GM12878 (cell line): ENCODE measurements around the gene CFLAR. TPM values are rescaled to one million over a fixed set of nuclear protein-coding genes. Genes with fewer than 3 reads are reported as not detected.

ENCODE experiments used
- EGR1 ChIP-seq, 2 experiments: IDR thresholded peaks; 1 replicate in 1 of 2; 2 replicates in 1 of 2; pipeline ENCODE4 v1.6.1; 2011 to 2012; ENCODE audit warnings: low read depth in 2 of 2, low read length in 2 of 2, borderline replicate concordance in 1 of 2, mild to moderate bottlenecking in 1 of 2, moderate library complexity in 1 of 2
- IKZF2 ChIP-seq, 2 experiments: fragments of 450-650 bp; IDR thresholded peaks; 2 replicates each; pipeline ENCODE4 v1.6.1; 2017; ENCODE audit warnings: mild to moderate bottlenecking in 2 of 2, moderate library complexity in 2 of 2
- JUNB ChIP-seq: IDR thresholded peaks from 2 replicates; pipeline ENCODE4 v1.6.1; 2016; ENCODE audit warnings: antibody characterized with exemption, mild to moderate bottlenecking
- MEF2B ChIP-seq: fragments of 450-650 bp; IDR thresholded peaks from 2 replicates; pipeline ENCODE4 v1.6.1; 2018; ENCODE audit warnings: mild to moderate bottlenecking, moderate library complexity; ENCODE audit not compliant: partially characterized antibody, poor library complexity, severe bottlenecking
- NFXL1 ChIP-seq: fragments of 450-650 bp; IDR thresholded peaks from 2 replicates; pipeline ENCODE4 v1.6.1; 2017; ENCODE audit warnings: antibody characterized with exemption, mild to moderate bottlenecking, borderline replicate concordance
- NFYB ChIP-seq: IDR thresholded peaks from 2 replicates; pipeline ENCODE4 v1.6.1; 2011; ENCODE audit warnings: low read depth, mild to moderate bottlenecking, low read length, improper control_type of control experiment, moderate library complexity; ENCODE audit not compliant: insufficient read depth
- TCF12 ChIP-seq: IDR thresholded peaks from 2 replicates; pipeline ENCODE4 v1.6.1; 2011; ENCODE audit warnings: low read depth, mild to moderate bottlenecking, low read length
- TCF7 ChIP-seq: IDR thresholded peaks from 2 replicates; pipeline ENCODE4 v1.6.1; 2014; ENCODE audit warnings: antibody characterized with exemption, borderline replicate concordance
- ZNF207 ChIP-seq: fragments of 450-650 bp; IDR thresholded peaks from 2 replicates; pipeline ENCODE4 v1.6.1; 2014; ENCODE audit warnings: antibody characterized with exemption, mild to moderate bottlenecking, borderline replicate concordance
- ZNF24 ChIP-seq: fragments of 450-650 bp; IDR thresholded peaks from 2 replicates; pipeline ENCODE4 v1.6.1; 2017; ENCODE audit warnings: antibody characterized with exemption, mild to moderate bottlenecking
- ZSCAN29 ChIP-seq: fragments of 450-650 bp; IDR thresholded peaks from 2 replicates; pipeline ENCODE4 v1.6.1; 2017; ENCODE audit warnings: mild to moderate bottlenecking, moderate library complexity
- polyA plus RNA-seq, 11 experiments: library from polyadenylated mRNA; depleted of rRNA in 4 of 11; unstranded in 6 of 11; stranded (reverse) in 5 of 11; fragments of >200 nt; fragmentation: Nextera tagmentation in 4 of 11; fragmentation: Illumina TruSeq in 1 of 11; extraction: Ambion mirVana in 4 of 11; extraction: Trizol in 1 of 11; gene quantifications; 1 replicate in 1 of 11; 2 replicates in 10 of 11; pipeline versions ENCODE4 v1.2.1 to v1.2.3, GENCODE V29; 2011 to 2016; ENCODE audit warnings: inconsistent platforms in 2 of 11, missing spikeins in 2 of 11, low read depth in 1 of 11
- total RNA-seq, 4 experiments: library from RNA; depleted of rRNA in 3 of 4; stranded (reverse); fragments of >200 nt in 3 of 4; fragmentation: Illumina TruSeq in 1 of 4; extraction: Trizol in 1 of 4; gene quantifications; 2 replicates each; pipeline versions ENCODE4 v1.2.1 to v1.2.3, GENCODE V29; 2013 to 2021
- TF ChIP-seq, protein P1 (sequence below): IDR thresholded peaks from 2 replicates; pipeline ENCODE4 v1.6.1; 2012; ENCODE audit warnings: low read length, inconsistent platforms
- TF ChIP-seq, protein P2 (sequence below): fragments of 450-650 bp; IDR thresholded peaks from 2 replicates; pipeline ENCODE4 v1.6.1; 2016; ENCODE audit warnings: mild to moderate bottlenecking
- TF ChIP-seq, protein P3 (sequence below): fragments of 450-650 bp; IDR thresholded peaks from 2 replicates; pipeline ENCODE4 v1.6.1; 2016; ENCODE audit warnings: mild to moderate bottlenecking
- TF ChIP-seq, protein P4 (sequence below): fragments of 450-650 bp; IDR thresholded peaks from 2 replicates; pipeline ENCODE4 v1.6.1; 2017; ENCODE audit warnings: mild to moderate bottlenecking, low read depth, inconsistent platforms; ENCODE audit not compliant: poor library complexity, severe bottlenecking
- TF ChIP-seq, protein P5 (sequence below): fragments of 450-650 bp; IDR thresholded peaks from 2 replicates; pipeline ENCODE4 v1.6.1; 2014; ENCODE audit warnings: mild to moderate bottlenecking
- TF ChIP-seq, protein P6 (sequence below): fragments of 450-650 bp; IDR thresholded peaks from 2 replicates; pipeline ENCODE4 v1.6.1; 2016; ENCODE audit warnings: mild to moderate bottlenecking, moderate library complexity, borderline replicate concordance

Gene CFLAR
- total and polyA plus RNA-seq, 10 of the 15 experiments (the other 5 are each of a cell fraction or from before 2014, with no cell fraction given) = 80.6 to 181 (median 101) TPM

DNA sequence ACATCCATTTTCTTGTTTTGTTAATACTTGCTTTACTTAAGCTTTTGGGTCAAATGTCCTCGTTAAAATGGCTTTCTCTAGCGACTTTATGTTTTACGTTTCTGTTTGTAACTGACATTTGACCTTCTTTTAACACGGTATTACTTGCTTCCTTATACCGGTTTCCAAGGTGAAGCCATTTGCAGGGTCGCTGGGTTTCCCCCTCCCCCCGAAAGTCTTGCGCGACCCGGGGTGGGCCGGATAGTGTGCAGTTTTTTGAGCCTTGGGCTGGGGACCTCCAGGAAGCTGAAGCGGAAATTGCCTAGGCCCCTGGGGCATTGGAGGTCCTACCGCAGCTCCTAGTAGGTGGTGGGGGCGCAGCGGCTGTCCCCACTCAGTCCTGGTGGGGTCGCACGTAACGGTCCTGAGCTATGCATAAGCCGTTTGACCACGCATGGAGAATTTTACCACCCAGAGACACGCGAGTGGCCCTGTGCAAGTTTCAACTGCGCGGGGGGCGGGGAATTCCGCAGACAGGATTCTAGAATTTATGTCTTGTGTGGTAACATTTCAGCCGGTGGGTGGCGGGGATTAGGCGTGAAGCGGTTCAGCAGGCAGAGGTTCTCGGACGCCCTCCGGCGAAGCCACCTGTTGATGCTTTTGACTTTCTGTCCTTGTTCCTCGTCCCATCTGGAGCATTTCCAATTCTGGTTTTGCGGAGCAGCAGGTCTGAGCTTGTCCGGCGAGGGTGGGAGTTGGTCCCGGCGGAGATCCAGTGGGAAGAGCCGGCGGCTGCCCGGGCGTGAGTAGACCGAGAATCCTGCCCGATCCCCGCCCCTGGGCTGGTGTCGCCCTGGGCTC is 2.4 kb downstream of the CFLAR start (continued):
- TF ChIP-seq, protein P1, sequence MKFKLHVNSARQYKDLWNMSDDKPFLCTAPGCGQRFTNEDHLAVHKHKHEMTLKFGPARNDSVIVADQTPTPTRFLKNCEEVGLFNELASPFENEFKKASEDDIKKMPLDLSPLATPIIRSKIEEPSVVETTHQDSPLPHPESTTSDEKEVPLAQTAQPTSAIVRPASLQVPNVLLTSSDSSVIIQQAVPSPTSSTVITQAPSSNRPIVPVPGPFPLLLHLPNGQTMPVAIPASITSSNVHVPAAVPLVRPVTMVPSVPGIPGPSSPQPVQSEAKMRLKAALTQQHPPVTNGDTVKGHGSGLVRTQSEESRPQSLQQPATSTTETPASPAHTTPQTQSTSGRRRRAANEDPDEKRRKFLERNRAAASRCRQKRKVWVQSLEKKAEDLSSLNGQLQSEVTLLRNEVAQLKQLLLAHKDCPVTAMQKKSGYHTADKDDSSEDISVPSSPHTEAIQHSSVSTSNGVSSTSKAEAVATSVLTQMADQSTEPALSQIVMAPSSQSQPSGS = no peak
- TF ChIP-seq NFYB (no peak), JUNB (peak; percentile 9; the same call in 1 of the 2 replicates), ZSCAN29 (peak; percentile 63; the same call in 1 of the 2 replicates), MEF2B (peak; percentile 98), ZNF207 (peak; percentile 68; the same call in 1 of the 2 replicates), IKZF2 (IDR thresholded peaks at IDR 0.05) (peak; percentile 97 to 98), NFXL1 (no peak), EGR1 (IDR thresholded peaks at IDR 0.05; ENCODE audit: borderline replicate concordance in 1 of 2, low read depth in 2 of 2, low read length in 2 of 2) (peak in 1 of 2 experiments; percentile 79; a peak in 2 of 3 replicates), TCF7 (no peak), ZNF24 (peak; percentile 74), TCF12 (peak; percentile 80)
- TF ChIP-seq, protein P2, sequence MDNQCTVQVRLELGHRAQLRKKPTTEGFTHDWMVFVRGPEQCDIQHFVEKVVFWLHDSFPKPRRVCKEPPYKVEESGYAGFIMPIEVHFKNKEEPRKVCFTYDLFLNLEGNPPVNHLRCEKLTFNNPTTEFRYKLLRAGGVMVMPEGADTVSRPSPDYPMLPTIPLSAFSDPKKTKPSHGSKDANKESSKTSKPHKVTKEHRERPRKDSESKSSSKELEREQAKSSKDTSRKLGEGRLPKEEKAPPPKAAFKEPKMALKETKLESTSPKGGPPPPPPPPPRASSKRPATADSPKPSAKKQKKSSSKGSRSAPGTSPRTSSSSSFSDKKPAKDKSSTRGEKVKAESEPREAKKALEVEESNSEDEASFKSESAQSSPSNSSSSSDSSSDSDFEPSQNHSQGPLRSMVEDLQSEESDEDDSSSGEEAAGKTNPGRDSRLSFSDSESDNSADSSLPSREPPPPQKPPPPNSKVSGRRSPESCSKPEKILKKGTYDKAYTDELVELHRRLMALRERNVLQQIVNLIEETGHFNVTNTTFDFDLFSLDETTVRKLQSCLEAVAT = peak; percentile 91
- TF ChIP-seq, protein P3, sequence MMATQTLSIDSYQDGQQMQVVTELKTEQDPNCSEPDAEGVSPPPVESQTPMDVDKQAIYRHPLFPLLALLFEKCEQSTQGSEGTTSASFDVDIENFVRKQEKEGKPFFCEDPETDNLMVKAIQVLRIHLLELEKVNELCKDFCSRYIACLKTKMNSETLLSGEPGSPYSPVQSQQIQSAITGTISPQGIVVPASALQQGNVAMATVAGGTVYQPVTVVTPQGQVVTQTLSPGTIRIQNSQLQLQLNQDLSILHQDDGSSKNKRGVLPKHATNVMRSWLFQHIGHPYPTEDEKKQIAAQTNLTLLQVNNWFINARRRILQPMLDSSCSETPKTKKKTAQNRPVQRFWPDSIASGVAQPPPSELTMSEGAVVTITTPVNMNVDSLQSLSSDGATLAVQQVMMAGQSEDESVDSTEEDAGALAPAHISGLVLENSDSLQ = 0 out of 2 replicates have a peak, but pooled peaks have one; percentile 14
- TF ChIP-seq, protein P4, sequence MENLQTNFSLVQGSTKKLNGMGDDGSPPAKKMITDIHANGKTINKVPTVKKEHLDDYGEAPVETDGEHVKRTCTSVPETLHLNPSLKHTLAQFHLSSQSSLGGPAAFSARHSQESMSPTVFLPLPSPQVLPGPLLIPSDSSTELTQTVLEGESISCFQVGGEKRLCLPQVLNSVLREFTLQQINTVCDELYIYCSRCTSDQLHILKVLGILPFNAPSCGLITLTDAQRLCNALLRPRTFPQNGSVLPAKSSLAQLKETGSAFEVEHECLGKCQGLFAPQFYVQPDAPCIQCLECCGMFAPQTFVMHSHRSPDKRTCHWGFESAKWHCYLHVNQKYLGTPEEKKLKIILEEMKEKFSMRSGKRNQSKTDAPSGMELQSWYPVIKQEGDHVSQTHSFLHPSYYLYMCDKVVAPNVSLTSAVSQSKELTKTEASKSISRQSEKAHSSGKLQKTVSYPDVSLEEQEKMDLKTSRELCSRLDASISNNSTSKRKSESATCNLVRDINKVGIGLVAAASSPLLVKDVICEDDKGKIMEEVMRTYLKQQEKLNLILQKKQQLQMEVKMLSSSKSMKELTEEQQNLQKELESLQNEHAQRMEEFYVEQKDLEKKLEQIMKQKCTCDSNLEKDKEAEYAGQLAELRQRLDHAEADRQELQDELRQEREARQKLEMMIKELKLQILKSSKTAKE = peak; percentile 92
- TF ChIP-seq, protein P5, sequence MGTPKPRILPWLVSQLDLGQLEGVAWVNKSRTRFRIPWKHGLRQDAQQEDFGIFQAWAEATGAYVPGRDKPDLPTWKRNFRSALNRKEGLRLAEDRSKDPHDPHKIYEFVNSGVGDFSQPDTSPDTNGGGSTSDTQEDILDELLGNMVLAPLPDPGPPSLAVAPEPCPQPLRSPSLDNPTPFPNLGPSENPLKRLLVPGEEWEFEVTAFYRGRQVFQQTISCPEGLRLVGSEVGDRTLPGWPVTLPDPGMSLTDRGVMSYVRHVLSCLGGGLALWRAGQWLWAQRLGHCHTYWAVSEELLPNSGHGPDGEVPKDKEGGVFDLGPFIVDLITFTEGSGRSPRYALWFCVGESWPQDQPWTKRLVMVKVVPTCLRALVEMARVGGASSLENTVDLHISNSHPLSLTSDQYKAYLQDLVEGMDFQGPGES = no peak
- TF ChIP-seq, protein P6, sequence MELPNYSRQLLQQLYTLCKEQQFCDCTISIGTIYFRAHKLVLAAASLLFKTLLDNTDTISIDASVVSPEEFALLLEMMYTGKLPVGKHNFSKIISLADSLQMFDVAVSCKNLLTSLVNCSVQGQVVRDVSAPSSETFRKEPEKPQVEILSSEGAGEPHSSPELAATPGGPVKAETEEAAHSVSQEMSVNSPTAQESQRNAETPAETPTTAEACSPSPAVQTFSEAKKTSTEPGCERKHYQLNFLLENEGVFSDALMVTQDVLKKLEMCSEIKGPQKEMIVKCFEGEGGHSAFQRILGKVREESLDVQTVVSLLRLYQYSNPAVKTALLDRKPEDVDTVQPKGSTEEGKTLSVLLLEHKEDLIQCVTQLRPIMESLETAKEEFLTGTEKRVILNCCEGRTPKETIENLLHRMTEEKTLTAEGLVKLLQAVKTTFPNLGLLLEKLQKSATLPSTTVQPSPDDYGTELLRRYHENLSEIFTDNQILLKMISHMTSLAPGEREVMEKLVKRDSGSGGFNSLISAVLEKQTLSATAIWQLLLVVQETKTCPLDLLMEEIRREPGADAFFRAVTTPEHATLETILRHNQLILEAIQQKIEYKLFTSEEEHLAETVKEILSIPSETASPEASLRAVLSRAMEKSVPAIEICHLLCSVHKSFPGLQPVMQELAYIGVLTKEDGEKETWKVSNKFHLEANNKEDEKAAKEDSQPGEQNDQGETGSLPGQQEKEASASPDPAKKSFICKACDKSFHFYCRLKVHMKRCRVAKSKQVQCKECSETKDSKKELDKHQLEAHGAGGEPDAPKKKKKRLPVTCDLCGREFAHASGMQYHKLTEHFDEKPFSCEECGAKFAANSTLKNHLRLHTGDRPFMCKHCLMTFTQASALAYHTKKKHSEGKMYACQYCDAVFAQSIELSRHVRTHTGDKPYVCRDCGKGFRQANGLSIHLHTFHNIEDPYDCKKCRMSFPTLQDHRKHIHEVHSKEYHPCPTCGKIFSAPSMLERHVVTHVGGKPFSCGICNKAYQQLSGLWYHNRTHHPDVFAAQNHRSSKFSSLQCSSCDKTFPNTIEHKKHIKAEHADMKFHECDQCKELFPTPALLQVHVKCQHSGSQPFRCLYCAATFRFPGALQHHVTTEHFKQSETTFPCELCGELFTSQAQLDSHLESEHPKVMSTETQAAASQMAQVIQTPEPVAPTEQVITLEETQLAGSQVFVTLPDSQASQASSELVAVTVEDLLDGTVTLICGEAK = no peak
